Fibroblast of gingiva (primary cell): ENCODE results near the gene ZNF692.

Experiments used
- DNase-seq: peaks from one replicate; pipeline ENCODE4 v3.0.0-alpha.2; 2011; ENCODE audit warnings: low read depth

Gene ZNF692

GRCh38 chr1:248824301-248824700 lies 34.6 kb downstream of the ZNF692 start:
- DNase-seq: no peak

GRCh38 chr1:248823517-248824001 lies 35.3 kb downstream of the ZNF692 start:
- peak; percentile 58 for DNase-seq

- no peak for DNase-seq
These were observed 36.5 kb downstream of the ZNF692 start for GRCh38 chr1:248822148-248823032.

- DNase-seq: no peak
These were observed 37.2 kb downstream of the ZNF692 start for GRCh38 chr1:248821641-248822040.

GRCh38 chr1:248821101-248821500 lies 37.8 kb downstream of the ZNF692 start:
- DNase-seq: peak; percentile 67

GRCh38 chr1:248820041-248820585 lies 38.8 kb downstream of the ZNF692 start:
- no peak for DNase-seq

GRCh38 chr1:248818505-248819374 lies 40.1 kb downstream of the ZNF692 start:
- DNase-seq: no peak

- no peak for DNase-seq
These were observed 41.8 kb downstream of the ZNF692 start for GRCh38 chr1:248817065-248817464.

GRCh38 chr1:248816042-248816851 lies 42.6 kb downstream of the ZNF692 start:
- no peak for DNase-seq

GRCh38 chr1:248815407-248816034 lies 43.4 kb downstream of the ZNF692 start:
- DNase-seq: no peak

GRCh38 chr1:248814351-248814750 lies 44.5 kb downstream of the ZNF692 start:
- no peak for DNase-seq

GRCh38 chr1:248813546-248813945 lies 45.3 kb downstream of the ZNF692 start:
- DNase-seq: no peak

GRCh38 chr1:248812736-248813425 lies 46.0 kb downstream of the ZNF692 start:
- DNase-seq: no peak

- no peak for DNase-seq
These were observed 47.1 kb downstream of the ZNF692 start for GRCh38 chr1:248811514-248812490.

- DNase-seq: peak; percentile 70
These were observed 48.0 kb downstream of the ZNF692 start for GRCh38 chr1:248810727-248811513.

GRCh38 chr1:248810000-248810726 lies 48.7 kb downstream of the ZNF692 start:
- no peak for DNase-seq

GRCh38 chr1:248808876-248809275 lies 50.0 kb downstream of the ZNF692 start:
- DNase-seq: no peak
